Stimulated activated CD8-positive, alpha-beta memory T cell treated with anti-CD3 and anti-CD28 coated beads, Interleukin-7, amount 100 ng/mL, for 24 hours (primary cell): ENCODE measurements around the gene SOX6.

Experiments used
- DNase-seq: peaks from one replicate; pipeline ENCODE4 v3.0.0-alpha.2; 2020; ENCODE audit warnings: low read depth

SOX6 gene

DNA sequence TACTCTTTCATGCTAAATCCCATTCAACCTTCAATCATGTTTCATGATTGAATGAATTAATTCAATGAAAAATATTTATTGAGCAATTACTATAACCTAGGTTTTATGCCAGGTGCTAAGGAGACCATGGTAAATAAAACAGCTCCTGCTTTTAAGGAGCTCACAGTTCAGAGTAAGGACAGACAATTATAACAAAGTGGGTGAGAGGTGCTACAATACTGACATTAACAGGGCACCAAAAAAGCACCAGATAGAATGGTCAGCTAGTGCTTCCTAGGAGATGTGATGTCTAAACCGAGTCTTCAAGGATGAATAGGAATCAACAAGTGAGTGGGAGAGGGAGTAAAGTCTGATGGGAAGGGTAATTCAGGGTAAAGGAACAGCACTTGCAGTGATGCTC lies 366.7 kb downstream of the SOX6 start:
- DNase-seq, result no peak

DNA sequence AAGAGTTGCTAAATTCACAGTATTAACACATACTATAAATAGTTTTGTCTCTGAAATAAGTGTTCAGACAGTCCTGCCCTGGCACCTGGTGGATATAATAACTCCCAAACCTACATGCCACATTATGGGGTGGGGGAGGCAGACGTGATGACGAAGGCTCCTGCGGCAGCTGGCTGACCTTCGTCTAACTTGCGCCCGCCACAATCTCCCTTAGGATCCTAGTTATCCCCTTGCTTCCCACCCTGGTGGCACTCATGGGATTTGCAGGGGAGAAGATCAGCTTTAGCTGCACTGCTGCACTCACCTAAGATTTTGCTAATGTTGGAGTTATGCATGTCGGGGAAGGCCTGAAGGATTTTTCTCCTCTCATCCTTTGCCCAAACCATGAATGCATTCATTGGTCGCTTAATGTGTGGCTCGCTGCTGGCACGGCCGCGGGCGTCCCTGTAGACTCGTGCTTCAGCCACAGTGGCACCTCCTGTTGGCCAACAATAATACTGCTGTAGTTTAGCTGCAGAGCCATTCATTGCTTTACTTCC lies 367.6 kb downstream of the SOX6 start:
- DNase-seq, result no peak

- no peak for DNase-seq
These were observed 368.3 kb downstream of the SOX6 start for GRCh38 chr11:15988016-15988550.

DNA sequence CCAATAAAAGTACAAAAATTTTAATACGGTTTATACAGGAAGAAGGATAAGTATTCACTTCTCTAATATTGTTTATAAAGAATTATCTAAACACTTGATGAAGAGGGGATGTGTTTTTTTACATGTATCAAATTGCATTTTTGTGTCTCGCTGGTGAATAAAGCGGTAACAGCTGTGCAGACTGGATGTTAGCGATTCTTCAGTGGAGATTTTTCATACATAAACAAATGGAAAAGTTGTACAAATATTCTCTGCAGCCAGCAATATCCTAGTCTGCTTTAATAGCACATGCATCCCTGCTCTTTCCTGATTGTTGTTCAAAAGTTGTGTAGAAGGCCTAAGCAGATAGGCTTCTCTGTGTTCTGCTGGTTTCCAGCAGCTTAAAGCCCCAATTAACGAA lies 369.3 kb downstream of the SOX6 start:
- no peak for DNase-seq

- no peak for DNase-seq
These were observed 370.5 kb downstream of the SOX6 start for GRCh38 chr11:15985860-15986139.

- DNase-seq, result no peak
These were observed 371.1 kb downstream of the SOX6 start for GRCh38 chr11:15985127-15985859.

- DNase-seq, result no peak
These were observed 375.1 kb downstream of the SOX6 start for GRCh38 chr11:15981292-15981691.

GRCh38 chr11:15977116-15977515 lies 379.2 kb downstream of the SOX6 start:
- DNase-seq, result no peak

DNA sequence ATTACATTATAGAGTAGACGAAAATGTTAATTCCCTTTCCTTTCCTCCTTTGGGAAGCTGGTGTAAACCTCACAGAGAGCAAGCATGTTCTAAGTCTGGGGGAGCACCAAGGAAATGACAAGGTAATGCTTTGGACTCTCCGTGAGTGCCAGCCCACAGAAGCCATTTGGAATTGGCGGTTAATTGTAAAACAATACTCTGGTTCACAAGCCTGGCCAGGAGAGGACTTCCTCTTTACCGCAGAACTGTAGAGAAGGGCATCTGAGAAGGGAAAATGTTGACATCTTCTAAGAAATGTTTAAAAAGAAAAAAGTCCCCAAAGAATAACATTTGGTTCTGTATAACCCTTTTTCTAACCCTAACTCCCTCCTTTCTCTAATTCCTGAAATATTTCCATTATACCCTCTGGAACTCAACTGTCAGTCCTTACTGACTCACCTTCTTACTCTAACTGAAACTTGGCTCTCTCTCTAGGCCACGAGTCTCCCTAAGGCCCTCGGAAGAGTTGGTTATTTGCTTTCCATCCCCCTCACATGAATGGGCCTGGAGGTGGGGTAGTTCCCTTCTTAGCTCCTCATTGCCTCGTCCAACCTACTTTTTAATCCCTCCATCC lies 379.8 kb downstream of the SOX6 start:
- no peak for DNase-seq

- no peak for DNase-seq
These were observed 380.6 kb downstream of the SOX6 start for GRCh38 chr11:15975742-15976141.

DNA sequence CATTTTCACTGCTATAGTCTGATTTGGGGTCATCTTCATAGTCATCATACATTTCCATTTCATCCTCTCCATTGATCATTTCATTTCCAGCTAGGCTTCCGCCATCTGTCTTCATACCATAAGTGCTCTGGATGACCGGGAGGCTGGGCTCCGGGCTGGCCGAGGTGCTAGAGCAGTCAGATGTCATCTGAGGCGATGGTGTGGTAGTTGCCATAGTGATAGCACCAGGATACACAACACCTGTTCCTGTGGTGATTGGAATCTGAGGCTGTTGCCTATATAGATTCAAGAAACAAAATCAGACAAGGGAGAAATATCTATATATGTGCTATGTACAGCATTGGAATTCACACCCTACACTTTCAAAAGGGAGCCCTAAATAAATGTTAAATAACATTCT lies 383.5 kb downstream of the SOX6 start:
- no peak for DNase-seq

DNA sequence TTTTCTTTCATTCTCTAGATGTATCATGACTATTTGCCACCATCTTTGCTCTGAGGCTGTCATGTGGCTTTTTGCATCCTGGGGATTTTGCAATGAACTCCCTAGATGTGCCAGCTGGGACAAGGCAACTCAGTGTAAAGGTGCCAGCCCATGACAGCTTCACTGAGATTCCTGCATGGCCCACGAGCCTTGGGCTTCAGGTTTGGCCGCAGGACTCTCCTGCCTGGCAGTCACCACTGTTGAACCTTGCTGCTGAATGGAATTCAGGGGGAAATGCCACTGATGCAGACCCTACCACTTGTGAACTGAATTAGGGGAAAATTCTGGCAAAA lies 385.2 kb downstream of the SOX6 start:
- no peak for DNase-seq

DNA sequence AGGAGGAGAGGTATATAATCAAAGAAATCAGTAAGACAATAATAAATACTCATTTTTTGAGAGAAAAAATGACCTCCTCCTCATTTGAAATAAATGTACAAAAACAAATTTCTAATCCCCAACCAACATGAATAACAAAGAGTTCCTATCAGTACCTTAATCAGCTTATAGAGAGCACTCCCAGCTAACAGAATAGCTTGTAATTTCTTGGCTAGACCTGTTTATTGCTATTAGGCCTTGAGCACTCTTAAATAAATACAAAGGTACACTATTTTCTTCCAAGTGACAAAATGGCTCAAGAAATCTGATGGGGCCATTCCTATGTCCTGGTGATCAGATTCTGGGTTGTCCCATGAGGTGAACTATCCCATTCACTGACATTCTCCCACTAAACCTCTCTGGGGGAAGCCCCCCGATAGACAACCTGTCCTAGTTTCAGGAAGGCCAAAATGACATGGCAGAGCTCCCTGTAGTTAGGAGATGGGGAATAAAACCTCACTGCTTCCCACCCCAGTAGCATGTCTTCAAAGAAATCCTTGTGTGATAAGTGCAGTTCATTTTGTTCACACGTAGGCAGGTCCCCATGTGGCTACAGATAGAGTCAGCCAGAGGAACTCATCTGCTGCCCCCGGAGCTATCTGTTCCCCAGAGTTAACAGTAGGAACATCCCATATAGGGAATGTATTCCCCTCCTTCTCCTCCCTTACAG lies 385.7 kb downstream of the SOX6 start:
- DNase-seq, result no peak

GRCh38 chr11:15969701-15970329 lies 386.5 kb downstream of the SOX6 start:
- DNase-seq, result no peak

DNA sequence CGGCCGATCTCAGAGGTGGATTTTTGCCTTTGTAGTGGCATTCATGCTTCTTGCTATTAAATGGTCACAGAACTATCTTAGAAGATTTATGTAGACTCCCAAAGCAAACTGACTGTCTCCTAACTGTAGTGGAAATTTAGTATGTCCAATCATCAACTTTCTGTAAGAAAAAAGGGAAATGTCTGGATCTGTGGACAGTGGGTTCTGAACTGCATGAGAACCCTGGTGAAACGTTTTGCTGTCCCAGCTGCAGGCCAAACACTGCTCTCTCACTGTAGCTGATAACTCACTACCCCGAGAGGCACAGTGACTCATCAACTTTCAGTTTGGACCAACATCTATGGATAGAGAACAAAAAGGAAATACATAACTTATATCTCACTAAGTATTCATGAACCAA lies 387.1 kb downstream of the SOX6 start:
- no peak for DNase-seq

DNA sequence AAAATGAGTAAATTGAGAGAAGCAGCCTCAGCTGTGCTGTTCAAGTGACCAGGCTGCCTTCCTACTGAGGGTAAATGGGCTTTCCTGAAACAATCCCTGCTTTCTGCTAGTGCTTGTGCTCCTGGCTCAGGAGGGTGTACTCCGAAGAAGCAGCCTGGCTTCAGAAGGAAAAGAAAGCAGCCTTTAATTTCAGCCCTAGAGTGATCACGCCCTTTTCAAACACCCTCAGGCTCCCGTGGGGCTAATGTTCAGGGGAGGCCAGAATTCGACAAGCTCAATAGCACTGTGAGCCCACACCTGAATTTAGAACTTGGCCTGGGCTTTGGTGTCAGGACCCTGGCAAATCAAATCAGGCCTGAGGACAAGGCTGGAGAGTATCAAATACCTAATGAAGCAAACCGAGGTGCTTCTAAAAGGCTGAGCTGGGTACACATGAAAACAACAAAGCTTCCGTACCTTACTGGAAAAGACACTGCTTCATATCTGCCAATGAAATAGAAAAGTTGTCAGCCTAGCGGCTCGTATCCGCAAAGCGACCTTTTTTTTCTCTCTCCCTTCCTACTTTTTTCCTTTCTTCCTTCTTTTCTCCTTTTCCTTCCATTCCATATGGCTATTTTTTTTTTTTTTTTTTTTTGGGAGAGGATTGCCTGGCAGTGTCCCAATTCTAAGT lies 387.8 kb downstream of the SOX6 start:
- DNase-seq, result no peak

- no peak for DNase-seq
These were observed 388.4 kb downstream of the SOX6 start for GRCh38 chr11:15967966-15968365.

DNA sequence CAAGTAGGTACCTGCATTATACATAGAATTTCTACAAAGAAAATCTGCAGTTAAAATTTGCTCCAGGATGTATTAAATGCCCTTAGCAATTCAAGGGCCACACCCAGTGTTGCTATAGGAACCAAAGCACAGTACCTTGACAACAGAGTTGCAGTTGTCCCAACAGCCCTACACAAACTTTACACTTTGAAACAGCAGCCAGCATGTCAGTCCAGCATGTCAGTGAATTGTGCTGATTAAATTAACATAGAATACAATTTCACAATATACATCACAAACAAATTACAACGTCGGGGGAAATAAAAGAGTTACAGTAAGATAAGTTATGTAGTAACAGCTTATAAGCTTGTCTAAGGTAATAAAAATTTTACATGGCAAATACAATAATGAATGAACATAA lies 389.2 kb downstream of the SOX6 start:
- DNase-seq, result no peak

- no peak for DNase-seq
These were observed 390.6 kb downstream of the SOX6 start for GRCh38 chr11:15965562-15966250.

- DNase-seq, result no peak
These were observed 393.1 kb downstream of the SOX6 start for GRCh38 chr11:15963266-15963665.

DNA sequence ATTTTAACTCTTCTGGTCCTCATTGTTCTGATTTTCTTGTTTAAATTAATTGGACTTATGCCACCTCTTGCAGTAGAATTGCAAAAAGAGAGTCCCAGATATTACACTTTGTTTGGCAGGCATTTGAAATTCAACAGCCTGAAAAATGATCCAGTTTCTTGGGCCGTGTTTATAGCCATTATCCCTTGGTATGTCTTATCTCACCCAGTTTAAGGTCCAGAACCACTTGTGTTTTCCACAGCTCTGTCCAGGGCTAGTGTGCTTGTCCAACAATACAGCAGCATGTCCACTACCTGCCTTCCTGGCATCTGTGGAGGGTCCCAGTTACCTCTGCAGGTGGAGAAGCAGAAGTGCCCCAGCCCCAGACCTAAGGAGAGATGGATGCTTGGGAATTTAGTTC lies 397.4 kb downstream of the SOX6 start:
- DNase-seq, result no peak

GRCh38 chr11:15957234-15957633 lies 399.1 kb downstream of the SOX6 start:
- DNase-seq, result no peak
